ENCODE results near the gene SLC31A2. TPM values are rescaled to one million over a fixed set of nuclear protein-coding genes. Genes with fewer than 3 reads are reported as not detected.

Gene SLC31A2
- total and polyA plus RNA-seq, 9 donors, result 3.4 to 21.1 (median 6.0) TPM

GRCh38 chr9:113155911-113156588 lies 5.2 kb downstream of the SLC31A2 start:
- TF ChIP-seq EP300 (IDR thresholded peaks at IDR 0.05) (no peak), POLR2A (IDR thresholded peaks at IDR 0.05) (no peak)
- TF ChIP-seq, protein P1, sequence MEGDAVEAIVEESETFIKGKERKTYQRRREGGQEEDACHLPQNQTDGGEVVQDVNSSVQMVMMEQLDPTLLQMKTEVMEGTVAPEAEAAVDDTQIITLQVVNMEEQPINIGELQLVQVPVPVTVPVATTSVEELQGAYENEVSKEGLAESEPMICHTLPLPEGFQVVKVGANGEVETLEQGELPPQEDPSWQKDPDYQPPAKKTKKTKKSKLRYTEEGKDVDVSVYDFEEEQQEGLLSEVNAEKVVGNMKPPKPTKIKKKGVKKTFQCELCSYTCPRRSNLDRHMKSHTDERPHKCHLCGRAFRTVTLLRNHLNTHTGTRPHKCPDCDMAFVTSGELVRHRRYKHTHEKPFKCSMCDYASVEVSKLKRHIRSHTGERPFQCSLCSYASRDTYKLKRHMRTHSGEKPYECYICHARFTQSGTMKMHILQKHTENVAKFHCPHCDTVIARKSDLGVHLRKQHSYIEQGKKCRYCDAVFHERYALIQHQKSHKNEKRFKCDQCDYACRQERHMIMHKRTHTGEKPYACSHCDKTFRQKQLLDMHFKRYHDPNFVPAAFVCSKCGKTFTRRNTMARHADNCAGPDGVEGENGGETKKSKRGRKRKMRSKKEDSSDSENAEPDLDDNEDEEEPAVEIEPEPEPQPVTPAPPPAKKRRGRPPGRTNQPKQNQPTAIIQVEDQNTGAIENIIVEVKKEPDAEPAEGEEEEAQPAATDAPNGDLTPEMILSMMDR (IDR thresholded peaks at IDR 0.05), result no peak
- H3K27ac ChIP-seq, result no peak overlapping the region
- 35 to 45% (median 43%) methylated on average over 7 of the region's 7 CpGs for WGBS, 3 donors

DNA sequence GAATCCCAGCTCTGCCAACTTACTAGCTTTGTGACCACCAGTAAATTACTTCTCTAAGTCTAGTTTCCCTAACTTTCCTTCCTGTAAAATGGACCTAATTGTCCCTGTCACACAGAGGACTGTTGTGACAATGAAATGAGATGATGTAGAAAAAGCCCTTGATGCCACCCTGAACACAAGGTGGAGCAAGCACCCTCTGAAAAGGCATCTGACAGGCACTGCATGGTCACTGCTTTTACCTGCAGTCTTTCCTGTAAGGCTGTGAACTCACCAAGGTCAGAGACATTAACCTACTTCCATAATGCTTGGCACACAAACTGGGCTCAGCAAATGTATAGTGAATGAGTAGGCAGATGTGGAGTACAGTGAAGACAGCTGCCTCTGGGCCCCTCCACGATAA lies 6.1 kb downstream of the SLC31A2 start:
- H3K27me3 ChIP-seq, result no peaks in the 10 kb centered on the region
- DNase-seq, result no peak
- no peaks in the 10 kb centered on the region for H3K36me3 ChIP-seq
- H3K4me1 ChIP-seq (ENCODE audit: insufficient read depth), result peaks cover 4% of the 10 kb centered on the region
- intact Hi-C loops (cut with DNase I), result no loop called here
- no peak overlapping the region for H3K27ac ChIP-seq
- TF ChIP-seq, protein P1 (IDR thresholded peaks at IDR 0.05), result no peak
- TF ChIP-seq POLR2A (IDR thresholded peaks at IDR 0.05) (no peak), EP300 (IDR thresholded peaks at IDR 0.05) (no peak)
- H3K9me3 ChIP-seq, result no peaks in the 10 kb centered on the region
- H3K4me3 ChIP-seq, result no peak overlapping the region
- WGBS, 3 donors, result 65 to 75% (median 71%) methylated on average over 1 of the region's 1 CpG

More at GRCh38 chr9:113155911-113156588, 5.2 kb downstream of the SLC31A2 start:
- H3K36me3 ChIP-seq, result no peaks in the 10 kb centered on the region
- intact Hi-C loops (cut with DNase I), result no loop called here
- peaks cover 7% of the 10 kb centered on the region for H3K4me1 ChIP-seq (ENCODE audit: insufficient read depth)
- DNase-seq, result no peak
- H3K9me3 ChIP-seq, result no peaks in the 10 kb centered on the region
- no peak overlapping the region for H3K4me3 ChIP-seq
- H3K27me3 ChIP-seq, result no peaks in the 10 kb centered on the region

- peaks cover 3% of the 10 kb centered on the region for H3K4me1 ChIP-seq (ENCODE audit: insufficient read depth)
- DNase-seq, result no peak
- no peak for TF ChIP-seq POLR2A (IDR thresholded peaks at IDR 0.05)
- TF ChIP-seq, protein P1 (IDR thresholded peaks at IDR 0.05), result no peak
- TF ChIP-seq EP300 (IDR thresholded peaks at IDR 0.05), result no peak
- H3K27ac ChIP-seq, result no peak overlapping the region
- no peak overlapping the region for H3K4me3 ChIP-seq
- no peaks in the 10 kb centered on the region for H3K27me3 ChIP-seq
- H3K36me3 ChIP-seq, result no peaks in the 10 kb centered on the region
- H3K9me3 ChIP-seq, result no peaks in the 10 kb centered on the region
- intact Hi-C loops (cut with DNase I), result no loop called here
- WGBS, 3 donors, result 89 to 95% (median 89%) methylated on average over 5 of the region's 5 CpGs
These were observed 7.6 kb downstream of the SLC31A2 start for GRCh38 chr9:113158446-113158845.

DNA sequence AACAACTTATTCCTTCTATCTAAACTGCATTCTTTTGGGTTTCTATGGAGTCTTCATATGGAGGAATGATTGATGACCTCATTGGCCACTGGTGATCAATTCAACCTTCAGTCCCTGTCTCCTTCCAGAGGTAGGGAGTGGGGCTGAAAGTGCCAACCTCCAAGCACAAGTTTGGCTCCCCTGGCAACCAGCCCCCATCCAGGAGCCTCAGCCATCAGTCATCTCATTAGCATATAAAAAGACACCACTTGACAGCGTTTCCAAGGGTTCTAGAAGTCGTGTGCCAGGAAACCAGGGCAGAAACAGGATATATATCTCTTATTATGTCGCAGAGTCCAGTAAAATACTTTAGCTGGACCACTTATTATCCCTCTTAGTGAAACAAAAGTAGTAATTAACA lies 9.8 kb downstream of the SLC31A2 start:
- no peaks in the 10 kb centered on the region for H3K4me1 ChIP-seq (ENCODE audit: insufficient read depth)
- no peak for DNase-seq
- H3K9me3 ChIP-seq, result no peaks in the 10 kb centered on the region
- no peaks in the 10 kb centered on the region for H3K36me3 ChIP-seq
- no peak overlapping the region for H3K27ac ChIP-seq
- WGBS, 3 donors, result 39 to 56% (median 51%) methylated on average over 3 of the region's 3 CpGs
- H3K27me3 ChIP-seq, result no peaks in the 10 kb centered on the region
- no peak for TF ChIP-seq EP300 (IDR thresholded peaks at IDR 0.05)
- no peak for TF ChIP-seq POLR2A (IDR thresholded peaks at IDR 0.05)
- TF ChIP-seq, protein P1 (IDR thresholded peaks at IDR 0.05), result no peak
- intact Hi-C loops (cut with DNase I), result no loop called here
- H3K4me3 ChIP-seq, result no peak overlapping the region

Measured in ovary (tissue), 9 donors.